Hepatocyte (in vitro differentiated cells): ENCODE measurements around the gene CDYL.

Experiments
- EZH2phosphoT487 ChIP-seq: fragments of 200-600 bp; sonication (generic); IDR thresholded peaks from one replicate; pipeline ENCODE4 v1.6.1; 2018; ENCODE audit warnings: antibody characterized with exemption, mild to moderate bottlenecking, low read depth, moderate library complexity; ENCODE audit not compliant: unreplicated experiment, severe bottlenecking
- TF ChIP-seq, protein P1 (sequence below): fragments of 200-600 bp; sonication (generic); IDR thresholded peaks from 2 replicates; pipeline ENCODE4 v1.5.1; 2016; ENCODE audit warnings: antibody characterized with exemption, mild to moderate bottlenecking; ENCODE audit not compliant: poor library complexity

DNA sequence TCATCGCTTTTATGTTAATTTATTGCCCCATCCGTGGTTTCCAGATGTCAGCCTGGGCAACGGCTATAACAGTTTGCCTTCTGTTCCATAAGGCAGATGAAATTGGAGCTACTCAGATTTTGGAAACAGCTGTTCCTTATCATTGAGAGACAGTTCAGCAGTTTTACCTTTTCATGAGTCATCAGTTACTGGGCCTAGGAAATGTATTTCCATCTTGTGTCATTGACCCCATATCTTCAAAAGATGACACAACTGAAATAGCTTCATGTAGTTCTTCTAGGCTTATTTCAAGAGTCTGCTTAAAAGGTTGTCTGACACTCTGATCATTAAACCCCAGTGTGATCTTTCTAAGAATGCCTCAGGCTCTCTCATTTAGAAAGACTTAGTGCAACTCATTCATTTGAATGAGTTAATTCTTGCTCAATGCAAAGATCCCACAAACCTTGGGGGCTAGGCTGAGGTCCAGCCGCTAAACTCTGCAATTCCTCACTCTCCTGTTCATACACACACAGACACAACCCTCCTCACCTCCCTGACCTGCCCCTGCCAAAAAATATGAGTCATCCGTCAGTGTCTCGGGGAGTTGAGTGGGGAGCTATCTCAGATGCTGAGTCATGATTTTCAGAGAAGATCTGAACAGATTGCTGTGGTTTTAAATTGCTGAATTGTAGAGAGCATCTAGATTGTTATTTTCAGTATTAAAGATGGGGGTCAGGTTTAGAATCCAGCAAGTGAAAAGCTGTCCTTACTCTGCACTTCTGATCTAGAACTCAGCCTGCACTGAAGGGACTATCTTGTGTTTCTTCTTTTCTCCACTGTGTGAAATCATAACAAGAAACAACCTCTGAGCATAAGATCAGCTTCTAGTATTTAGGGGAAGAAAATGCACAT is 165.8 kb downstream of the CDYL start:
- TF ChIP-seq, protein P1, sequence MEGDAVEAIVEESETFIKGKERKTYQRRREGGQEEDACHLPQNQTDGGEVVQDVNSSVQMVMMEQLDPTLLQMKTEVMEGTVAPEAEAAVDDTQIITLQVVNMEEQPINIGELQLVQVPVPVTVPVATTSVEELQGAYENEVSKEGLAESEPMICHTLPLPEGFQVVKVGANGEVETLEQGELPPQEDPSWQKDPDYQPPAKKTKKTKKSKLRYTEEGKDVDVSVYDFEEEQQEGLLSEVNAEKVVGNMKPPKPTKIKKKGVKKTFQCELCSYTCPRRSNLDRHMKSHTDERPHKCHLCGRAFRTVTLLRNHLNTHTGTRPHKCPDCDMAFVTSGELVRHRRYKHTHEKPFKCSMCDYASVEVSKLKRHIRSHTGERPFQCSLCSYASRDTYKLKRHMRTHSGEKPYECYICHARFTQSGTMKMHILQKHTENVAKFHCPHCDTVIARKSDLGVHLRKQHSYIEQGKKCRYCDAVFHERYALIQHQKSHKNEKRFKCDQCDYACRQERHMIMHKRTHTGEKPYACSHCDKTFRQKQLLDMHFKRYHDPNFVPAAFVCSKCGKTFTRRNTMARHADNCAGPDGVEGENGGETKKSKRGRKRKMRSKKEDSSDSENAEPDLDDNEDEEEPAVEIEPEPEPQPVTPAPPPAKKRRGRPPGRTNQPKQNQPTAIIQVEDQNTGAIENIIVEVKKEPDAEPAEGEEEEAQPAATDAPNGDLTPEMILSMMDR: no peak
- TF ChIP-seq EZH2phosphoT487: no peak
